B cell (primary cell): Measurements from ENCODE around the gene SELENOI. TPM values are rescaled to one million over a fixed set of nuclear protein-coding genes. Genes with fewer than 3 reads are reported as not detected.

ENCODE experiments used
- ATAC-seq: fragments of 200-7000 bp; cut with Tn5 transposase; one replicate; pipeline ENCODE4 v1.10.0; 2021; ENCODE audit warnings: low read depth, mild to moderate bottlenecking, moderate number of reproducible peaks, moderate library complexity
- CTCF ChIA-PET: fragments of 350-600 bp; sonication (Branson Sonifier 250); formaldehyde crosslinking; loops from one replicate; lab custom pipeline; 2021; ENCODE audit warnings: antibody characterized with exemption, inconsistent platforms; lab: Charles Lee
- POLR2A ChIA-PET: fragments of 350-600 bp; sonication (Branson Sonifier 250); formaldehyde crosslinking; loops from one replicate; lab custom pipeline; 2021; ENCODE audit warnings: antibody characterized with exemption; lab: Charles Lee
- DNase-seq: peaks from one replicate; pipeline ENCODE4 v3.0.0; 2013
- H2AFZ ChIP-seq: 2 replicates; pipeline ENCODE4 v1.6.1; 2012; ENCODE audit warnings: mild to moderate bottlenecking, low read depth, low read length; ENCODE audit not compliant: insufficient read depth, poor library complexity, severe bottlenecking
- H3K27ac ChIP-seq, 2 donors: 1 replicate in 1 of 2; 2 replicates in 1 of 2; pipeline ENCODE4 v1.5.1; 2012 to 2013; ENCODE audit warnings: low read length in 2 of 2, mild to moderate bottlenecking in 2 of 2, moderate library complexity in 1 of 2
- H3K27me3 ChIP-seq, 4 experiments: fragments of 200-600 bp in 1 of 4; sonication (generic) in 1 of 4; replicated peaks in 1 of 4; 1 replicate in 2 of 4; 2 replicates in 2 of 4; pipeline versions ENCODE4 v1.6.1 to v1.7.0; 2013 to 2016; ENCODE audit warnings: low read length in 3 of 4, mild to moderate bottlenecking in 2 of 4, mixed read lengths in 1 of 4, moderate library complexity in 1 of 4; ENCODE audit not compliant: insufficient read depth in 4 of 4, control insufficient read depth in 3 of 4; ENCODE audit errors: control extremely low read depth in 1 of 4
- H3K36me3 ChIP-seq, 2 experiments: replicated peaks in 1 of 2; 1 replicate in 1 of 2; 2 replicates in 1 of 2; pipeline versions ENCODE4 v1.6.1 to v1.7.1; 2013; ENCODE audit warnings: low read length in 1 of 2; ENCODE audit not compliant: insufficient read depth in 2 of 2, control insufficient read depth in 1 of 2; ENCODE audit errors: control extremely low read depth in 1 of 2, extremely low read depth in 1 of 2
- H3K4me1 ChIP-seq, 2 donors: fragments of 200-600 bp in 1 of 2; sonication (generic) in 1 of 2; 1 replicate in 1 of 2; 2 replicates in 1 of 2; pipeline versions ENCODE4 v1.5.1 to v1.6.1; 2013 to 2017; ENCODE audit warnings: low read length in 2 of 2; ENCODE audit not compliant: control insufficient read depth in 2 of 2, insufficient read depth in 2 of 2
- H3K4me2 ChIP-seq: replicated peaks from 2 replicates; pipeline ENCODE3; 2012; ENCODE audit warnings: mild to moderate bottlenecking, low read depth, low read length; ENCODE audit not compliant: poor library complexity, severe bottlenecking
- H3K4me3 ChIP-seq, 5 experiments: fragments of 200-600 bp in 1 of 5; sonication (generic) in 1 of 5; 1 replicate in 3 of 5; 2 replicates in 2 of 5; pipeline versions ENCODE4 v1.5.1 to v1.7.0; 2011 to 2016; ENCODE audit warnings: low read length in 4 of 5, mild to moderate bottlenecking in 4 of 5, low read depth in 2 of 5, control low read depth in 1 of 5, moderate library complexity in 1 of 5; ENCODE audit not compliant: insufficient read depth in 1 of 5; ENCODE audit errors: control extremely low read depth in 1 of 5, extremely low read depth in 1 of 5
- H3K79me2 ChIP-seq: fragments of 200-600 bp; sonication (generic); one replicate; pipeline ENCODE4 v1.6.0; 2016; ENCODE audit warnings: low read length; ENCODE audit not compliant: control insufficient read depth, insufficient read depth
- H3K9ac ChIP-seq: fragments of 200-600 bp; sonication (generic); 2 replicates; pipeline ENCODE4 v1.6.1; 2017; ENCODE audit warnings: mild to moderate bottlenecking, low read length, moderate library complexity
- H3K9me3 ChIP-seq, 3 donors: one replicate each; pipeline versions ENCODE4 v1.6.1 to v1.7.1; 2013; ENCODE audit warnings: low read length in 2 of 3; ENCODE audit not compliant: control insufficient read depth in 2 of 3, insufficient read depth in 1 of 3; ENCODE audit errors: control extremely low read depth in 1 of 3
- H4K20me1 ChIP-seq: 2 replicates; pipeline ENCODE4 v1.6.0; 2012; ENCODE audit warnings: mild to moderate bottlenecking, low read length; ENCODE audit not compliant: insufficient read depth, control insufficient read depth, poor library complexity, severe bottlenecking
- H3K27ac Mint-ChIP-seq: one replicate; pipeline ENCODE4 v1.8.0; 2021; ENCODE audit warnings: mixed read lengths
- H3K27me3 Mint-ChIP-seq: one replicate; pipeline ENCODE4 v1.8.0; 2021; ENCODE audit warnings: mixed read lengths
- H3K4me1 Mint-ChIP-seq: one replicate; pipeline ENCODE4 v1.8.0; 2021; ENCODE audit warnings: mixed read lengths
- H3K4me3 Mint-ChIP-seq: one replicate; pipeline ENCODE4 v1.8.0; 2021; ENCODE audit warnings: mixed read lengths
- H3K9me3 Mint-ChIP-seq: one replicate; pipeline ENCODE4 v1.8.0; 2022; ENCODE audit warnings: mixed read lengths; ENCODE audit not compliant: insufficient read depth
- CTCF ChIP-seq: fragments of 200-600 bp; IDR thresholded peaks from one replicate; pipeline ENCODE4 v1.8.0; 2022; ENCODE audit warnings: antibody characterized with exemption, mild to moderate bottlenecking
- EZH2 ChIP-seq: IDR thresholded peaks from 2 replicates; pipeline ENCODE4 v1.6.1; 2012; ENCODE audit warnings: borderline replicate concordance, low read depth, mild to moderate bottlenecking, moderate library complexity, low read length; ENCODE audit not compliant: insufficient read depth, poor library complexity, severe bottlenecking
- WGBS: methylation state at CpG from one replicate; pipeline ENCODE4 v1.1.5; 2013; ENCODE audit warnings: missing lambda C conversion rate; ENCODE audit not compliant: insufficient coverage; 5-methylcytosine and 5-hydroxymethylcytosine counted together
- intact Hi-C: fragments of 100-400 bp; cut with micrococcal nuclease; formaldehyde crosslinking; loops from one replicate; pipeline ENCODE4 v1.10.0; 2022
- polyA plus RNA-seq: library from polyadenylated mRNA; depleted of rRNA; stranded (reverse); fragments of >200 nt; gene quantifications from 2 replicates; pipeline ENCODE4 v1.2.3, GENCODE V29; 2012
- total RNA-seq, 2 donors: library from RNA; stranded (reverse); fragments of 120-200 nt in 1 of 2; gene quantifications; 1 replicate in 1 of 2; 2 replicates in 1 of 2; pipeline versions ENCODE4 v1.2.3 to v1.2.4, GENCODE V29; 2013 to 2022

SELENOI gene
- total and polyA plus RNA-seq, 2 donors (not counting 1 experiment from before 2014, with no cell fraction given) = 3.4 to 20.1 TPM

GRCh38 chr2:26312471-26312870 is 33.5 kb upstream of the SELENOI start:
- H4K20me1 ChIP-seq = no peaks in the 10 kb centered on the region
- H3K4me3 ChIP-seq = no peak overlapping the region
- H3K27me3 ChIP-seq = no peaks in the 10 kb centered on the region
- no peak overlapping the region for H3K27ac Mint-ChIP-seq
- H3K27me3 Mint-ChIP-seq = no peaks in the 10 kb centered on the region
- H3K36me3 ChIP-seq = no peaks in the 10 kb centered on the region
- no peak overlapping the region for H3K4me3 Mint-ChIP-seq
- ChIA-PET CTCF (no interaction called here), POLR2A (no interaction called here)
- no peak overlapping the region for H3K9ac ChIP-seq
- no peaks in the 10 kb centered on the region for H3K4me1 Mint-ChIP-seq
- no peak for TF ChIP-seq EZH2
- TF ChIP-seq CTCF = no peak
- no peak overlapping the region for H3K4me2 ChIP-seq
- intact Hi-C loops = no loop called here
- H3K27ac ChIP-seq = no peak overlapping the region
- WGBS = 93% methylated on average over 9 of the region's 9 CpGs
- H3K9me3 Mint-ChIP-seq = no peaks in the 10 kb centered on the region
- no peak overlapping the region for H2AFZ ChIP-seq
- DNase-seq = no peak
- ATAC-seq = no peak
- no peaks in the 10 kb centered on the region for H3K79me2 ChIP-seq
- H3K9me3 ChIP-seq = no peaks in the 10 kb centered on the region
- H3K4me1 ChIP-seq = no peaks in the 10 kb centered on the region

DNA sequence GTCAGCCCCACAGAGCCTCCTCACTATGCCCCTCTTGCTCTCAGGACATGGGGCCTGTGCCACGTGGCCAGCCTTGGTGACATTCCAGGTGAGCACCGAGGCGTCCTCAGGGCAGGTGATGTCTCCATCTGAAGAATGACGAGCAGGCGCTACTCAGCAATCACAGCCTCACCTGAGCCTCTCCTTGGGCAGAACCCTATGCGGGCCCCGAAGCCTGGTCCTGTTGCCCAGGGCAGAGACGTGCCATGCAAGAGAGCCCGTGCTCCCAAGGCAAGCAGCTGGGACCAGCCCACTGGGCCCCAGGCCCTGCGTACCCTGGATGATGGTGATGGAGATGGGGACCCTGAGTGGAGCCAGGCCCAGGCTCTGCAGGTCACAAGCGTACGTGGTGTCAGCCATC is 32.5 kb upstream of the SELENOI start:
- no peaks in the 10 kb centered on the region for H3K4me1 Mint-ChIP-seq
- ATAC-seq = no peak

More for the DNA sequence above, 32.5 kb upstream of the SELENOI start:
- Histone ChIP-seq H3K4me1 (no peaks in the 10 kb centered on the region), H3K9ac (no peak overlapping the region), H3K36me3 (no peaks in the 10 kb centered on the region), H3K27ac (no peak overlapping the region), H3K9me3 (no peaks in the 10 kb centered on the region), H3K27me3 (no peaks in the 10 kb centered on the region), H3K4me3 (no peak overlapping the region), H3K4me2 (no peak overlapping the region), H2AFZ (no peak overlapping the region), H3K79me2 (no peaks in the 10 kb centered on the region), H4K20me1 (no peaks in the 10 kb centered on the region)
- no peak overlapping the region for H3K4me3 Mint-ChIP-seq
- H3K9me3 Mint-ChIP-seq = no peaks in the 10 kb centered on the region
- DNase-seq = no peak
- intact Hi-C loops = no loop called here
- H3K27me3 Mint-ChIP-seq = no peaks in the 10 kb centered on the region
- H3K27ac Mint-ChIP-seq = no peak overlapping the region
- ChIA-PET CTCF (no interaction called here), POLR2A (no interaction called here)
- TF ChIP-seq EZH2 (no peak), CTCF (no peak)
- 92% methylated on average over 12 of the region's 12 CpGs for WGBS
